ENCODE results near the gene GJB5. TPM values are rescaled to one million over a fixed set of nuclear protein-coding genes. Genes with fewer than 3 reads are reported as not detected.

The GJB5 gene
- polyA plus RNA-seq, 1 of the 3 experiments (the other 2 are of a cell fraction), result not detected

- Histone ChIP-seq H4K20me1 (ENCODE audit: insufficient read depth) (no peaks in the 10 kb centered on the region), H3K36me3 (replicated peaks in 1 of 2; ENCODE audit: control insufficient read depth in 1 of 2, insufficient read depth in 2 of 2, low read length in 1 of 2) (no peaks in the 10 kb centered on the region), H3K9me3 (no peaks in the 10 kb centered on the region), H2AFZ (ENCODE audit: low read depth) (no peak overlapping the region), H3K27ac (ENCODE audit: low read depth in 2 of 2, low read length in 1 of 2) (no peak overlapping the region), H3K4me1 (ENCODE audit: control insufficient read depth in 1 of 2, insufficient read depth in 2 of 2, low read depth in 1 of 2, low read length in 1 of 2) (peaks cover 0 to 8% of the 10 kb centered on the region in 2 experiments; a peak in 1 of 4 replicates), H3K27me3 (ENCODE audit: insufficient read depth) (no peaks in the 10 kb centered on the region), H3K9me2 (no peaks in the 10 kb centered on the region), H3K9ac (no peak overlapping the region), H3F3A (replicated peaks; ENCODE audit: insufficient read depth) (no peaks in the 10 kb centered on the region), H3K79me2 (ENCODE audit: insufficient read depth) (no peaks in the 10 kb centered on the region), H3K4me3 (ENCODE audit: low read depth in 2 of 2, low read length in 1 of 2) (no peak overlapping the region), H3K4me2 (no peak overlapping the region)
- ChIA-PET CTCF (interaction anchor here (0.8 to 4.9 kb wide), 39 partner anchors 10 to 1117 kb away, joined by 3 to 57 read pairs (median 6); partner anchors contain the start of genes GJB5 and SMIM12), POLR2A (no interaction called here)
- 50% methylated on average over 5 of the region's 6 CpGs for WGBS (ENCODE audit: low lambda C conversion rate)
- no peak for TF ChIP-seq GATA2 (CRISPR knock-in tag; IDR thresholded peaks at IDR 0.05)
- no peak for TF ChIP-seq REST (IDR thresholded peaks at IDR 0.05; ENCODE audit: low read depth, low read length)
- TF ChIP-seq TCF12 (IDR thresholded peaks at IDR 0.05), result no peak
- TF ChIP-seq CTCF (IDR thresholded peaks at IDR 0.05), result no peak
- no peak for TF ChIP-seq SIN3A (IDR thresholded peaks at IDR 0.05; ENCODE audit: borderline replicate concordance, low read depth, low read length)
- no peak for TF ChIP-seq YY1 (IDR thresholded peaks at IDR 0.05; ENCODE audit: low read depth)
- no peak for DNase-seq
These were observed 11.1 kb upstream of the GJB5 start for GRCh38 chr1:34743775-34744174.

DNA sequence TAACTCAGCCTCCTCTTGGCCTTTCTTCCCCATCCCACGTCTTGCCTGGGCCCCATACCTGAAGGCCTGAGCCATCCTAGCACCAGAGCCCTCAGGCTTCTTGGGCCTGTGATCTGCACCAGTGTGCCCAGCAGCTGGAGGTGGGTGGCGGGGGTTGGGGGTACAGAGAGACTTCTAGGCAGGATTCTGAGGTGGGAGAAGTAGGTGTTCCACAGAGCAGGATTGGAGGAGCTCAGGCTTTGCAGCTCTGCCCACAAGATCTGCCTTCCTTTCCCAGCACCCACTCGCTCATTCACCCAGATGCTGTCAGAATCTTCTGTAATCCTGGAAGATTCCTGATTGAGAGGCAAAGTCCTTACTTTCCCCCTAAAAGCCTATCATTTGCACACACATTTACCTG, 10.0 kb upstream of the GJB5 start:
- H3K27me3 ChIP-seq (ENCODE audit: insufficient read depth), result no peaks in the 10 kb centered on the region
- no peak overlapping the region for H3K4me3 ChIP-seq (ENCODE audit: low read depth in 2 of 2, low read length in 1 of 2)
- H3K9ac ChIP-seq, result no peak overlapping the region
- H2AFZ ChIP-seq (ENCODE audit: low read depth), result no peak overlapping the region
- no peaks in the 10 kb centered on the region for H3K9me2 ChIP-seq
- H3K4me2 ChIP-seq, result no peak overlapping the region
- H3F3A ChIP-seq (replicated peaks; ENCODE audit: insufficient read depth), result no peaks in the 10 kb centered on the region
- CTCF ChIA-PET, result interaction anchor here (0.8 to 4.9 kb wide), 10 partner anchors 8 to 1112 kb away, joined by 3 to 57 read pairs (median 12); partner anchors contain the start of gene GJB5
- no peaks in the 10 kb centered on the region for H3K9me3 ChIP-seq
- WGBS (ENCODE audit: low lambda C conversion rate), result 23% methylated on average over 3 of the region's 3 CpGs
- no peak for DNase-seq
- no peaks in the 10 kb centered on the region for H3K36me3 ChIP-seq (replicated peaks in 1 of 2; ENCODE audit: control insufficient read depth in 1 of 2, insufficient read depth in 2 of 2, low read length in 1 of 2)
- H4K20me1 ChIP-seq (ENCODE audit: insufficient read depth), result no peaks in the 10 kb centered on the region
- H3K79me2 ChIP-seq (ENCODE audit: insufficient read depth), result no peaks in the 10 kb centered on the region
- POLR2A ChIA-PET, result no interaction called here
- H3K27ac ChIP-seq (ENCODE audit: low read depth in 2 of 2, low read length in 1 of 2), result no peak overlapping the region
- peaks cover 0 to 3% of the 10 kb centered on the region in 2 experiments; a peak in 1 of 4 replicates for H3K4me1 ChIP-seq (ENCODE audit: control insufficient read depth in 1 of 2, insufficient read depth in 2 of 2, low read depth in 1 of 2, low read length in 1 of 2)
- TF ChIP-seq PBX3 (IDR thresholded peaks at IDR 0.05) (no peak), RAD21 (IDR thresholded peaks at IDR 0.05; ENCODE audit: low read length) (no peak), FOXM1 (IDR thresholded peaks at IDR 0.05; ENCODE audit: low read depth) (no peak), MEF2A (IDR thresholded peaks at IDR 0.05; ENCODE audit: borderline replicate concordance, low read depth) (no peak), YY1 (IDR thresholded peaks at IDR 0.05; ENCODE audit: low read depth) (no peak), CTCF (IDR thresholded peaks at IDR 0.05) (no peak), FOXJ3 (CRISPR knock-in tag; IDR thresholded peaks at IDR 0.05) (no peak), IRF3 (IDR thresholded peaks at IDR 0.05; ENCODE audit: low read depth, low read length) (no peak), RCOR1 (IDR thresholded peaks at IDR 0.05; ENCODE audit: low read length) (no peak), RFX5 (IDR thresholded peaks at IDR 0.05; ENCODE audit: low read length) (no peak), POLR2AphosphoS5 (IDR thresholded peaks at IDR 0.05; ENCODE audit: low read depth, low read length) (no peak), TEAD4 (IDR thresholded peaks at IDR 0.05; ENCODE audit: borderline replicate concordance, insufficient read depth) (no peak), NRF1 (IDR thresholded peaks at IDR 0.05; ENCODE audit: low read depth, low read length) (no peak)

All from SK-N-SH (cell line).